IMR-90 (cell line): ENCODE measurements around the gene ATG12. TPM values are rescaled to one million over a fixed set of nuclear protein-coding genes. Genes with fewer than 3 reads are reported as not detected.

ENCODE experiments used
- ATAC-seq: fragments of 200-7000 bp; cut with Tn5 transposase; 2 replicates; pipeline ENCODE4 v1.9.1; 2020; ENCODE audit warnings: low read depth, mild to moderate bottlenecking, moderate library complexity
- BruUV-seq: library from RNA; stranded (reverse); fragments of 400-500 nt; replicated peaks from 2 replicates; lab custom pipeline; 2021; lab: Mats Ljungman, UMichigan
- CTCF ChIA-PET: fragments of 300-600 bp; formaldehyde crosslinking; extraction: SDS; loops from one replicate; lab custom pipeline; 2021; ENCODE audit warnings: antibody characterized with exemption; lab: Yijun Ruan, JAX
- POLR2A ChIA-PET: fragments of 300-600 bp; sonication (Branson Sonifier 250); formaldehyde crosslinking; loops from one replicate; lab custom pipeline; 2022; ENCODE audit warnings: antibody characterized with exemption; ENCODE audit not compliant: unreplicated experiment; lab: Charles Lee
- DNase-seq: peaks from one replicate; pipeline ENCODE4 v3.0.0; 2013
- H2AFZ ChIP-seq: replicated peaks from 2 replicates; pipeline ENCODE3; 2013; ENCODE audit warnings: low read length, mild to moderate bottlenecking; ENCODE audit not compliant: poor library complexity
- H2AK5ac ChIP-seq: 2 replicates; pipeline ENCODE4 v1.6.1; 2013; ENCODE audit warnings: low read depth, low read length, inconsistent platforms
- H2AK9ac ChIP-seq: replicated peaks from 2 replicates; pipeline ENCODE3; 2013; ENCODE audit warnings: mild to moderate bottlenecking, low read depth, low read length, moderate library complexity; ENCODE audit not compliant: poor library complexity
- H2BK120ac ChIP-seq: 2 replicates; pipeline ENCODE4 v1.6.1; 2013; ENCODE audit warnings: low read depth, low read length, inconsistent platforms
- H2BK15ac ChIP-seq: 3 replicates; pipeline ENCODE4 v1.6.1; 2013; ENCODE audit warnings: low read depth, low read length, inconsistent platforms
- H2BK20ac ChIP-seq: 2 replicates; pipeline ENCODE4 v1.6.1; 2013; ENCODE audit warnings: low read depth, mild to moderate bottlenecking, inconsistent platforms, low read length, moderate library complexity
- H2BK5ac ChIP-seq: 2 replicates; pipeline ENCODE4 v1.6.1; 2013; ENCODE audit warnings: mild to moderate bottlenecking, low read depth, low read length, inconsistent platforms; ENCODE audit not compliant: poor library complexity, severe bottlenecking
- H3K14ac ChIP-seq: replicated peaks from 2 replicates; pipeline ENCODE4 v1.6.1; 2013; ENCODE audit warnings: low read depth, low read length, inconsistent platforms
- H3K18ac ChIP-seq: 2 replicates; pipeline ENCODE4 v1.6.1; 2013; ENCODE audit warnings: low read depth, low read length, control low read depth
- H3K23ac ChIP-seq: 2 replicates; pipeline ENCODE4 v1.6.1; 2013; ENCODE audit warnings: low read depth, low read length, inconsistent platforms
- H3K27ac ChIP-seq: 2 replicates; pipeline ENCODE4 v1.5.1; 2013; ENCODE audit warnings: mild to moderate bottlenecking, control low read depth, low read length; ENCODE audit not compliant: insufficient read depth
- H3K27me3 ChIP-seq: 2 replicates; pipeline ENCODE4 v1.6.1; 2013; ENCODE audit warnings: low read length; ENCODE audit not compliant: control insufficient read depth, insufficient read depth
- H3K36me3 ChIP-seq: 2 replicates; pipeline ENCODE4 v1.6.1; 2013; ENCODE audit warnings: low read length, mixed read lengths; ENCODE audit not compliant: control insufficient read depth, insufficient read depth
- H3K4ac ChIP-seq: 2 replicates; pipeline ENCODE4 v1.6.1; 2013; ENCODE audit warnings: low read depth, low read length, inconsistent platforms
- H3K4me1 ChIP-seq: 2 replicates; pipeline ENCODE4 v1.6.1; 2013; ENCODE audit warnings: low read length, mixed read lengths; ENCODE audit not compliant: control insufficient read depth, insufficient read depth
- H3K4me2 ChIP-seq: 2 replicates; pipeline ENCODE4 v1.6.1; 2013; ENCODE audit warnings: low read depth, mild to moderate bottlenecking, control low read depth, low read length, moderate library complexity
- H3K4me3 ChIP-seq: 2 replicates; pipeline ENCODE4 v1.5.1; 2013; ENCODE audit warnings: low read depth, mild to moderate bottlenecking, control low read depth, low read length, moderate library complexity; ENCODE audit not compliant: insufficient read depth
- H3K56ac ChIP-seq: 2 replicates; pipeline ENCODE4 v1.6.1; 2013; ENCODE audit warnings: low read length, inconsistent platforms; ENCODE audit not compliant: insufficient read depth; ENCODE audit errors: extremely low read depth
- H3K79me1 ChIP-seq, 2 experiments: 2 replicates each; pipeline ENCODE4 v1.6.1; 2013; ENCODE audit warnings: low read length in 2 of 2, inconsistent platforms in 1 of 2, low read depth in 1 of 2
- H3K9ac ChIP-seq: 2 replicates; pipeline ENCODE4 v1.6.1; 2013; ENCODE audit warnings: low read depth, low read length, control low read depth
- H3K9me1 ChIP-seq: 2 replicates; pipeline ENCODE4 v1.6.1; 2013; ENCODE audit warnings: low read length, inconsistent platforms; ENCODE audit not compliant: insufficient read depth
- H3K9me3 ChIP-seq: 2 replicates; pipeline ENCODE4 v1.6.1; 2013; ENCODE audit warnings: low read length; ENCODE audit not compliant: control insufficient read depth, insufficient read depth
- H4K20me1 ChIP-seq: 2 replicates; pipeline ENCODE4 v1.6.1; 2013; ENCODE audit warnings: low read length, inconsistent platforms; ENCODE audit not compliant: insufficient read depth
- H4K5ac ChIP-seq: 2 replicates; pipeline ENCODE4 v1.6.1; 2013; ENCODE audit warnings: mild to moderate bottlenecking, low read depth, low read length, control low read depth
- H4K8ac ChIP-seq, 2 experiments: 2 replicates each; pipeline ENCODE4 v1.6.1; 2013; ENCODE audit warnings: low read depth in 2 of 2, low read length in 2 of 2, control low read depth in 1 of 2, inconsistent platforms in 1 of 2
- H4K91ac ChIP-seq: 2 replicates; pipeline ENCODE4 v1.6.1; 2013; ENCODE audit warnings: low read depth, low read length, inconsistent platforms; ENCODE audit not compliant: insufficient read depth
- BHLHE40 ChIP-seq: fragments of 150-350 bp; IDR thresholded peaks from 2 replicates; pipeline ENCODE4 v1.6.1; 2016; ENCODE audit warnings: mild to moderate bottlenecking, low read depth, low read length
- CEBPB ChIP-seq: IDR thresholded peaks from 2 replicates; pipeline ENCODE4 v1.6.1; 2012; ENCODE audit warnings: low read depth, low read length, improper control_type of control experiment
- CHD1 ChIP-seq: IDR thresholded peaks from 2 replicates; pipeline ENCODE4 v1.6.1; 2012; ENCODE audit warnings: low read depth, low read length, improper control_type of control experiment
- CTCF ChIP-seq: conservative IDR thresholded peaks from 2 replicates; pipeline ENCODE4 v1.5.1; 2012; ENCODE audit warnings: mild to moderate bottlenecking, low read depth, low read length, improper control_type of control experiment
- FOS ChIP-seq: fragments of 150-350 bp; IDR thresholded peaks from 2 replicates; pipeline ENCODE4 v1.6.1; 2016; ENCODE audit warnings: low read depth, low read length
- MAFK ChIP-seq: IDR thresholded peaks from 2 replicates; pipeline ENCODE4 v1.6.1; 2012; ENCODE audit warnings: low read depth, low read length, improper control_type of control experiment
- MAZ ChIP-seq: IDR thresholded peaks from 2 replicates; pipeline ENCODE4 v1.6.1; 2012; ENCODE audit warnings: low read depth, mild to moderate bottlenecking, low read length, improper control_type of control experiment, moderate library complexity, borderline replicate concordance
- MXI1 ChIP-seq: IDR thresholded peaks from 2 replicates; pipeline ENCODE4 v1.6.1; 2012; ENCODE audit warnings: low read depth, mild to moderate bottlenecking, low read length, moderate library complexity, borderline replicate concordance
- NFE2L2 ChIP-seq: fragments of 150-350 bp; IDR thresholded peaks from 2 replicates; pipeline ENCODE4 v1.6.1; 2016; ENCODE audit warnings: low read depth, mild to moderate bottlenecking, low read length
- POLR2A ChIP-seq: IDR thresholded peaks from 2 replicates; pipeline ENCODE4 v1.6.1; 2012; ENCODE audit warnings: mild to moderate bottlenecking, low read depth, low read length
- RAD21 ChIP-seq: IDR thresholded peaks from 2 replicates; pipeline ENCODE4 v1.6.1; 2012; ENCODE audit warnings: low read length, improper control_type of control experiment
- RFX5 ChIP-seq: IDR thresholded peaks from 2 replicates; pipeline ENCODE4 v1.8.0; 2012; ENCODE audit warnings: low read depth, mild to moderate bottlenecking, low read length, moderate library complexity
- SMC3 ChIP-seq: fragments of 150-350 bp; IDR thresholded peaks from 2 replicates; pipeline ENCODE4 v1.6.1; 2016; ENCODE audit warnings: low read depth, mild to moderate bottlenecking, antibody characterized with exemption, low read length, moderate library complexity
- USF2 ChIP-seq: fragments of 150-350 bp; IDR thresholded peaks from 2 replicates; pipeline ENCODE4 v1.6.1; 2017; ENCODE audit warnings: mild to moderate bottlenecking, antibody characterized with exemption, low read length, low read depth
- WGBS, 2 experiments: methylation state at CpG; one replicate each; pipeline versions ENCODE4 v1.1.5 to v1.1.7; 2013; ENCODE audit warnings: missing lambda C conversion rate in 2 of 2; ENCODE audit not compliant: insufficient read length in 1 of 2; ENCODE audit errors: extremely low coverage in 2 of 2; 5-methylcytosine and 5-hydroxymethylcytosine counted together
- dilution Hi-C: fragments of 300-500 bp; cut with HindIII; formaldehyde crosslinking; loops from one replicate; pipeline ENCODE4 v1.14.3; 2018; ENCODE audit warnings: low sequenced_read_pairs; ENCODE audit not compliant: unreplicated experiment
- in situ Hi-C: fragments of 300-500 bp; cut with MboI; formaldehyde crosslinking; loops from 3 replicates; pipeline ENCODE4 v1.14.3; 2019; ENCODE audit warnings: low sequenced_read_pairs, inconsistent platforms, mixed read lengths
- intact Hi-C: fragments of 100-400 bp; cut with micrococcal nuclease; formaldehyde crosslinking; loops from 2 replicates; pipeline ENCODE4 v1.10.0; 2022
- polyA plus RNA-seq, 3 experiments: library from polyadenylated mRNA; depleted of rRNA; stranded (reverse); fragments of >200 nt; gene quantifications; 2 replicates each; pipeline ENCODE4 v1.2.3, GENCODE V29; 2012; ENCODE audit warnings: low replicate concordance in 1 of 3
- total RNA-seq: library from RNA; depleted of rRNA; stranded (reverse); fragments of >200 nt; gene quantifications from 2 replicates; pipeline ENCODE4 v1.2.3, GENCODE V29; 2012
- TF ChIP-seq, protein P1 (sequence below): fragments of 150-350 bp; IDR thresholded peaks from 2 replicates; pipeline ENCODE4 v1.6.1; 2016; ENCODE audit warnings: low read depth, mild to moderate bottlenecking, low read length, moderate library complexity, borderline replicate concordance

ATG12 gene
- total and polyA plus RNA-seq, 2 of the 4 experiments (the other 2 are of a cell fraction) = 68.0 to 95.7 TPM

DNA sequence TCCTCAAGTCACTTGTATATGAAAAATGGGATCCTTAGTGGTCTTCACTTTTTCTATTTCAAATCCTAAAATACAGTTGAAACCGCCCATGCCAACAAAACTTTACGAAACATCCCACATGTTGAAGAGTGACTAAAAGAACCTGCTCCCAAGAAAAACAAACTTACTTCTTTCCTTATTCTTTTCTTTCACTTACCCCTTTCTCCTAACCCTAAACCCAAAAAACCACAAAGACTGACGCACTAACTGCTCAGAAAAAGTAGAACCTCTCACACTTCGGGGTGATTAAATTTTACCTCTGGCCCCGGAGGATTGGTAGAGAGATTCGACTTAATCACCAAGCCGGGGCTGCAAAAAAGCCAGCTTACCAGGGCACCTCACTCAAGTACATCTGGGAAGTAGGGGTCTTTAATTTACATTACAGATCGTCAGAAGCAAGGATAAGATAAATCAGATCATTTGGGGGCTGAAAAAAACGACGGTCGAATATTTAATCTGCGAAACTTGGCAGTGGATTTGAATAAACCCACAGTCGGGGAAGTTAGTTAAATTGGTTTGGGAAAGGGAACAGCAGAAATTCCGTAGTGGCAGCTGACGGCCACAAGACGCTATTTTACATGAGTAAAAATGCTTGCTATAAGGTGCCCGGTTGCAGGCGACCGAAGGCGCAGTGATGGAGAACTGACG is 26.2 kb downstream of the ATG12 start:
- H3K79me1 ChIP-seq = no peaks in the 10 kb centered on the region
- H2AFZ ChIP-seq = peak overlapping the region; percentile 93
- peak overlapping the region; percentile 73; the same call in 1 of the 2 replicates for H3K4me3 ChIP-seq
- ATAC-seq (no peak), DNase-seq (no peak)
- H3K56ac ChIP-seq = no peak overlapping the region
- H3K4ac ChIP-seq = no peak overlapping the region
- H2AK9ac ChIP-seq = no peak overlapping the region
- H3K4me1 ChIP-seq = no peaks in the 10 kb centered on the region; the same call in 1 of the 2 replicates
- POLR2A ChIA-PET = no interaction called here
- H2BK120ac ChIP-seq = no peak overlapping the region
- no peak overlapping the region for H4K5ac ChIP-seq
- no peak overlapping the region for H3K27ac ChIP-seq
- H3K36me3 ChIP-seq = no peaks in the 10 kb centered on the region
- no peak overlapping the region for H3K18ac ChIP-seq
- H3K27me3 ChIP-seq = peaks cover 24% of the 10 kb centered on the region
- H4K91ac ChIP-seq = no peak overlapping the region
- H3K14ac ChIP-seq = no peak overlapping the region
- CTCF ChIA-PET = interaction anchor here (0.6 kb wide), 1 partner anchor 254 kb away, joined by 4 read pairs; no protein-coding TSS in a partner anchor
- no TSS peak for BruUV-seq
- dilution Hi-C loops (no loop called here), in situ Hi-C loops (loop anchor here (10.0 kb wide), 1 partner anchor 170 kb away; no protein-coding TSS in a partner anchor), intact Hi-C loops (no loop called here)
- H2BK15ac ChIP-seq = no peak overlapping the region
- H2AK5ac ChIP-seq = no peak overlapping the region
- H2BK5ac ChIP-seq = no peak overlapping the region
- no peaks in the 10 kb centered on the region for H3K9me1 ChIP-seq
- 25% methylated on average over 7 of the region's 21 CpGs; no CpG with 5 or more reads in 1 of the 2 experiments for WGBS, 2 experiments
- no peak overlapping the region for H3K9ac ChIP-seq
- no peak overlapping the region for H4K8ac ChIP-seq
- no peaks in the 10 kb centered on the region for H3K9me3 ChIP-seq
- no peak overlapping the region for H2BK20ac ChIP-seq
- no peaks in the 10 kb centered on the region for H4K20me1 ChIP-seq
- H3K23ac ChIP-seq = no peak overlapping the region; the same call in 1 of the 2 replicates
- H3K4me2 ChIP-seq = peak overlapping the region; percentile 93
- TF ChIP-seq USF2 = no peak
- TF ChIP-seq MXI1 = no peak
- TF ChIP-seq MAFK = no peak
- TF ChIP-seq MAZ = no peak
- TF ChIP-seq CHD1 = no peak
- no peak for TF ChIP-seq SMC3
- no peak for TF ChIP-seq RFX5
- no peak for TF ChIP-seq NFE2L2
- TF ChIP-seq CTCF = no peak
- TF ChIP-seq FOS = no peak
- no peak for TF ChIP-seq CEBPB
- TF ChIP-seq POLR2A = no peak
- TF ChIP-seq RAD21 = no peak
- TF ChIP-seq BHLHE40 = no peak
- TF ChIP-seq, protein P1, sequence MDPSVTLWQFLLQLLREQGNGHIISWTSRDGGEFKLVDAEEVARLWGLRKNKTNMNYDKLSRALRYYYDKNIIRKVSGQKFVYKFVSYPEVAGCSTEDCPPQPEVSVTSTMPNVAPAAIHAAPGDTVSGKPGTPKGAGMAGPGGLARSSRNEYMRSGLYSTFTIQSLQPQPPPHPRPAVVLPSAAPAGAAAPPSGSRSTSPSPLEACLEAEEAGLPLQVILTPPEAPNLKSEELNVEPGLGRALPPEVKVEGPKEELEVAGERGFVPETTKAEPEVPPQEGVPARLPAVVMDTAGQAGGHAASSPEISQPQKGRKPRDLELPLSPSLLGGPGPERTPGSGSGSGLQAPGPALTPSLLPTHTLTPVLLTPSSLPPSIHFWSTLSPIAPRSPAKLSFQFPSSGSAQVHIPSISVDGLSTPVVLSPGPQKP = no peak
